PC-3 (cell line): ENCODE measurements around the gene SF3A2. TPM values are rescaled to one million over a fixed set of nuclear protein-coding genes. Genes with fewer than 3 reads are reported as not detected.

Source experiments
- ATAC-seq: fragments of 200-7000 bp; cut with Tn5 transposase; 2 replicates; pipeline ENCODE4 v1.9.1; 2020; ENCODE audit warnings: mild to moderate bottlenecking, moderate library complexity
- BruUV-seq: library from RNA; stranded (reverse); fragments of 400-500 nt; replicated peaks from 2 replicates; lab custom pipeline; 2021; lab: Mats Ljungman, UMichigan
- CTCF ChIA-PET: fragments of 300-600 bp; sonication (Branson Sonifier 250); formaldehyde crosslinking; loops from one replicate; lab custom pipeline; 2022; ENCODE audit warnings: antibody characterized with exemption; lab: Charles Lee
- POLR2A ChIA-PET: fragments of 300-600 bp; sonication (Branson Sonifier 250); formaldehyde crosslinking; loops from one replicate; lab custom pipeline; 2022; ENCODE audit warnings: antibody characterized with exemption; ENCODE audit not compliant: unreplicated experiment; lab: Charles Lee
- DNase-seq: peaks from one replicate; pipeline ENCODE4 v3.0.0-alpha.2; 2015
- H2AFZ ChIP-seq: fragments of 300-600 bp; sonication (generic); 2 replicates; pipeline ENCODE4 v1.6.0; 2016; ENCODE audit warnings: antibody characterized with exemption, low read length
- H3F3A ChIP-seq: fragments of 300-600 bp; sonication (generic); one replicate; pipeline ENCODE4 v1.6.0; 2017; ENCODE audit warnings: antibody characterized with exemption, low read length, control low read depth, mild to moderate bottlenecking; ENCODE audit not compliant: unreplicated experiment
- H3K27ac ChIP-seq: fragments of 300-600 bp; sonication (generic); 2 replicates; pipeline ENCODE4 v1.5.1; 2016; ENCODE audit warnings: mild to moderate bottlenecking, low read length
- H3K27me3 ChIP-seq: fragments of 300-600 bp; sonication (generic); 2 replicates; pipeline ENCODE4 v1.6.1; 2016; ENCODE audit warnings: low read length, mixed read lengths
- H3K36me3 ChIP-seq: fragments of 300-600 bp; sonication (generic); 2 replicates; pipeline ENCODE4 v1.6.1; 2016; ENCODE audit warnings: low read depth, mixed run types, low read length, mixed read lengths
- H3K4me1 ChIP-seq: fragments of 300-600 bp; sonication (generic); 2 replicates; pipeline ENCODE4 v1.5.1; 2016; ENCODE audit warnings: low read length; ENCODE audit not compliant: insufficient read depth
- H3K4me2 ChIP-seq: fragments of 300-600 bp; sonication (generic); 2 replicates; pipeline ENCODE4 v1.6.0; 2016; ENCODE audit warnings: low read length
- H3K4me3 ChIP-seq: fragments of 300-600 bp; sonication (generic); 2 replicates; pipeline ENCODE4 v1.5.1; 2016; ENCODE audit warnings: mild to moderate bottlenecking, low read length, mixed read lengths
- H3K79me2 ChIP-seq: fragments of 300-600 bp; sonication (generic); 2 replicates; pipeline ENCODE4 v1.6.1; 2017; ENCODE audit warnings: low read length, mixed read lengths
- H3K9ac ChIP-seq: fragments of 300-600 bp; sonication (generic); 2 replicates; pipeline ENCODE4 v1.6.0; 2016; ENCODE audit warnings: mild to moderate bottlenecking, low read length
- H3K9me2 ChIP-seq: fragments of 300-600 bp; sonication (generic); replicated peaks from 2 replicates; pipeline ENCODE4 v1.6.1; 2016; ENCODE audit warnings: mixed run types, low read length, mixed read lengths
- H3K9me3 ChIP-seq: fragments of 300-600 bp; sonication (generic); 2 replicates; pipeline ENCODE4 v1.6.1; 2016; ENCODE audit warnings: low read length, mixed read lengths
- H4K20me1 ChIP-seq: fragments of 300-600 bp; sonication (generic); 2 replicates; pipeline ENCODE4 v1.6.1; 2016; ENCODE audit warnings: low read length, mixed read lengths
- EZH2 ChIP-seq: fragments of 300-600 bp; sonication (generic); IDR thresholded peaks from one replicate; pipeline ENCODE4 v1.6.1; 2017; ENCODE audit warnings: antibody characterized with exemption, mild to moderate bottlenecking, low read length; ENCODE audit not compliant: unreplicated experiment
- EZH2phosphoT487 ChIP-seq: fragments of 300-600 bp; sonication (generic); IDR thresholded peaks from 2 replicates; pipeline ENCODE4 v1.6.1; 2018; ENCODE audit warnings: mild to moderate bottlenecking, antibody characterized with exemption, low read length, borderline replicate concordance
- intact Hi-C: fragments of 100-400 bp; cut with micrococcal nuclease; formaldehyde crosslinking; loops from 2 replicates; pipeline ENCODE4 v1.9.0; 2023
- total RNA-seq: library from RNA; depleted of rRNA; stranded (reverse); fragments of >200 nt; gene quantifications from 2 replicates; pipeline ENCODE4 v1.2.3, GENCODE V29; 2014
- TF ChIP-seq, protein P1 (sequence below): fragments of 300-600 bp; sonication (generic); conservative IDR thresholded peaks from 2 replicates; pipeline ENCODE4 v1.5.1; 2017; ENCODE audit warnings: antibody characterized with exemption, low read depth, mild to moderate bottlenecking, low read length

SF3A2 gene
- total RNA-seq, 1 experiment from 2014 or later: 55.5 TPM

DNA sequence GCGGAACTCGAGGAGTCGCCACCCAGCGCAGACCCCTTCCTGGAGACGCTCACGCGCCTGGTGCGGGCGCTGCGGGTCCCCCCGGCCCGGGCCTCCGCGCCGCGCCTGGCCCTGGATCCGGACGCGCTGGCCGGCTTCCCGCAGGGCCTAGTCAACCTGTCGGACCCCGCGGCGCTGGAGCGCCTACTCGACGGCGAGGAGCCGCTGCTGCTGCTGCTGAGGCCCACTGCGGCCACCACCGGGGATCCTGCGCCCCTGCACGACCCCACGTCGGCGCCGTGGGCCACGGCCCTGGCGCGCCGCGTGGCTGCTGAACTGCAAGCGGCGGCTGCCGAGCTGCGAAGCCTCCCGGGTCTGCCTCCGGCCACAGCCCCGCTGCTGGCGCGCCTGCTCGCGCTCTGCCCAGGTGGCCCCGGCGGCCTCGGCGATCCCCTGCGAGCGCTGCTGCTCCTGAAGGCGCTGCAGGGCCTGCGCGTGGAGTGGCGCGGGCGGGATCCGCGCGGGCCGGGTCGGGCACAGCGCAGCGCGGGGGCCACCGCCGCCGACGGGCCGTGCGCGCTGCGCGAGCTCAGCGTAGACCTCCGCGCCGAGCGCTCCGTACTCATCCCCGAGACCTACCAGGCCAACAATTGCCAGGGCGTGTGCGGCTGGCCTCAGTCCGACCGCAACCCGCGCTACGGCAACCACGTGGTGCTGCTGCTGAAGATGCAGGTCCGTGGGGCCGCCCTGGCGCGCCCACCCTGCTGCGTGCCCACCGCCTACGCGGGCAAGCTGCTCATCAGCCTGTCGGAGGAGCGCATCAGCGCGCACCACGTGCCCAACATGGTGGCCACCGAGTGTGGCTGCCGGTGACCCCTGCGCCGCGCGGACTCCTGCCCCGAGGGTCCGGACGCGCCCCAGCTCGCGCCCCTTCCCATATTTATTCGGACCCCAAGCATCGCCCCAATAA is 14.8 kb downstream of the SF3A2 start:
- ATAC-seq: no peak

DNA sequence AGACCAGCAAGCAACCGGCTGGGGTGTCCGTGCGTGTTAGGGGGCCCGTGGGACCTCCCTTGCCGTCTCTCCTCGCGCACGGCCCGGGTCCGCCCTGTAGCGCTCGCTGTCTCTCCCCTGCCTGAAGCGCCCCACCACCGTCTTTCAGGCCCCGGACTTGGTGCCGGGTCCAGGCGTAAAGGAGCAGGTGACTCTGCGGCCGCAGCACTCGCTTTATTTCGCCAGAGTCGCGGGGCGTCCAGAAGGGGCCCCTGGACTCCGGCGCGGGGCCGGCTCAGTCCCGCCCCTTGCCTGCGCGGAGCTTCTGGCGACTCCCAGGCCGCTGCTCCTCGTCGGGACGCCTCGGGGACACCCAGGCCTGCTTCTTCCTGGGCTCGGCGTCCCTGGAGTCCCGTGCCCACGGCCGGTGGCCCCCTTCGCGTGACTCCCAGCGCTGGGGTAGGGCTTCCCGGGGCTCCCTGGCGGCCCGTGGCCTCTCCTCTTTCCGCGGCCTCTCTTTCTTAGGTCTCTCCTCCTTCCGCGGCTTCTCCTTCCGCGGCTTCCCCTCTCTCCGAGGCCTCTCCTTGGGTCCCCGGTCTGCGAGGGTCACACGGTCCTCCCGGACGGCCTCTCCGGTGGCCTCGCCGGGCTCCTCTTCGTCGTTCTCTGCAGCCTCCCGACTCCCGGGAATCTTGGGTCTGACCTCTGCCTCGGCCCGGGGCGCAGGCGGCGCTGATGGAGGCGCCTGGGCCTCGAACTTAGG is 15.6 kb downstream of the SF3A2 start:
- DNase-seq (no peak), ATAC-seq (no peak)
- BruUV-seq: no TSS peak
- Histone ChIP-seq H3K79me2 (no peaks in the 10 kb centered on the region), H3K9me2 (no peaks in the 10 kb centered on the region), H3K27me3 (no peaks in the 10 kb centered on the region), H3K27ac (no peak overlapping the region), H3K36me3 (no peaks in the 10 kb centered on the region), H2AFZ (no peak overlapping the region), H3K4me1 (no peaks in the 10 kb centered on the region), H3K4me2 (no peak overlapping the region), H3K9me3 (no peaks in the 10 kb centered on the region), H4K20me1 (no peaks in the 10 kb centered on the region), H3K4me3 (no peak overlapping the region), H3K9ac (no peak overlapping the region), H3F3A (no peaks in the 10 kb centered on the region)
- ChIA-PET POLR2A (no interaction called here), CTCF (no interaction called here)
- TF ChIP-seq EZH2phosphoT487: no peak
- TF ChIP-seq, protein P1, sequence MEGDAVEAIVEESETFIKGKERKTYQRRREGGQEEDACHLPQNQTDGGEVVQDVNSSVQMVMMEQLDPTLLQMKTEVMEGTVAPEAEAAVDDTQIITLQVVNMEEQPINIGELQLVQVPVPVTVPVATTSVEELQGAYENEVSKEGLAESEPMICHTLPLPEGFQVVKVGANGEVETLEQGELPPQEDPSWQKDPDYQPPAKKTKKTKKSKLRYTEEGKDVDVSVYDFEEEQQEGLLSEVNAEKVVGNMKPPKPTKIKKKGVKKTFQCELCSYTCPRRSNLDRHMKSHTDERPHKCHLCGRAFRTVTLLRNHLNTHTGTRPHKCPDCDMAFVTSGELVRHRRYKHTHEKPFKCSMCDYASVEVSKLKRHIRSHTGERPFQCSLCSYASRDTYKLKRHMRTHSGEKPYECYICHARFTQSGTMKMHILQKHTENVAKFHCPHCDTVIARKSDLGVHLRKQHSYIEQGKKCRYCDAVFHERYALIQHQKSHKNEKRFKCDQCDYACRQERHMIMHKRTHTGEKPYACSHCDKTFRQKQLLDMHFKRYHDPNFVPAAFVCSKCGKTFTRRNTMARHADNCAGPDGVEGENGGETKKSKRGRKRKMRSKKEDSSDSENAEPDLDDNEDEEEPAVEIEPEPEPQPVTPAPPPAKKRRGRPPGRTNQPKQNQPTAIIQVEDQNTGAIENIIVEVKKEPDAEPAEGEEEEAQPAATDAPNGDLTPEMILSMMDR: no peak
- TF ChIP-seq EZH2: no peak
- intact Hi-C loops: no loop called here

More for the DNA sequence above, 14.8 kb downstream of the SF3A2 start:
- Histone ChIP-seq H3K9ac (no peak overlapping the region), H3K4me2 (no peak overlapping the region), H3K9me2 (no peaks in the 10 kb centered on the region), H3K79me2 (no peaks in the 10 kb centered on the region), H4K20me1 (no peaks in the 10 kb centered on the region), H3K9me3 (no peaks in the 10 kb centered on the region), H3K27ac (no peak overlapping the region), H3F3A (no peaks in the 10 kb centered on the region), H2AFZ (no peak overlapping the region), H3K4me1 (no peaks in the 10 kb centered on the region), H3K27me3 (no peaks in the 10 kb centered on the region), H3K36me3 (no peaks in the 10 kb centered on the region), H3K4me3 (no peak overlapping the region)
- ChIA-PET POLR2A (no interaction called here), CTCF (no interaction called here)
- TF ChIP-seq EZH2phosphoT487 (no peak), EZH2 (no peak)
- TF ChIP-seq, protein P1: no peak
- BruUV-seq: no TSS peak
- intact Hi-C loops: no loop called here
- no peak for DNase-seq
